GM10847 (cell line): ENCODE measurements around the gene SMPD3.

ENCODE experiments used
- POLR2A ChIP-seq: IDR thresholded peaks from 2 replicates; pipeline ENCODE4 v1.6.1; 2011; ENCODE audit not compliant: insufficient read length; ENCODE audit errors: extremely low read depth

SMPD3 gene

GRCh38 chr16:68403177-68403576 is 45.1 kb downstream of the SMPD3 start:
- TF ChIP-seq POLR2A, result no peak

- no peak for TF ChIP-seq POLR2A
These were observed 45.6 kb downstream of the SMPD3 start for GRCh38 chr16:68402748-68403040.

DNA sequence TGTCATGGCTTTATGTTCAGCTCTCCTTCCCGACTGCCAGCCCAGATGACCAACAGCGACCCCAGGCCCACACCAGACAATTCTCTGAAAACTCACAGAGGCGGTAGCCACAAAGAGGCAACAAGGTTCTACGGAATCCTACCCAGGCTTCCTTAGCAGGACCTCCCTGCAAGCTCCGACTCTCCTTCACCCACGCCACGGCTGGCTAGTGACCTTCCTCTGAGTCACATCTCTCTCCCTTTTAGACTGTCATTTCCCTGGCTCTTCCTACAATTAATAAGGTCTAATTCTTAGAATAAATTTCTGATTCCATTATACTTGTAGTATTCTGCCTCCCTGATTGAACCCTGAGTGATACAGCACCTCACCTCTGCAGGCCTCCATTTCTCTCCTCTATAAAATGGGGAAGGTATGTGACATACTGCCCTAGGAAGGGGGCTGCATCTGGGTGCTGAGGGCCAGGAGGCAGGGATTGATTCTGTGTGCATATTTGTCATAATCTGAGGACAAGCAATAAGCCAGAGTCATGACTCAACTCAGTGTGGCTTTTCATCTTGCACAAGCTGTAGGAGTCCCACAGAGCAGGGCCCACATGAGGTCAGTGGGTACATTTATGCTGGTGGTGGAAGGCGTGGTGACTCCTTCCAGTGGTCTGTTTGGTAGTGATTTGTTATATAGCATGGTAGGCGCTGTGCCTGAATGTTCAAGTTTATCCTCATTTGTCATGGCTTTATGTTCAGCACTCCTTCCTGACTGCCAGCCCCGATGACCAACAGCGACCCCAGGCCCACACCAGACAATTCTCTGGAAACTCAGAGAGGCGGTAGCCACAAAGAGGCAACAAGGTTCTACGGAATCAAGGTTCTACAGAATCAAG is 46.2 kb downstream of the SMPD3 start:
- TF ChIP-seq POLR2A, result no peak

DNA sequence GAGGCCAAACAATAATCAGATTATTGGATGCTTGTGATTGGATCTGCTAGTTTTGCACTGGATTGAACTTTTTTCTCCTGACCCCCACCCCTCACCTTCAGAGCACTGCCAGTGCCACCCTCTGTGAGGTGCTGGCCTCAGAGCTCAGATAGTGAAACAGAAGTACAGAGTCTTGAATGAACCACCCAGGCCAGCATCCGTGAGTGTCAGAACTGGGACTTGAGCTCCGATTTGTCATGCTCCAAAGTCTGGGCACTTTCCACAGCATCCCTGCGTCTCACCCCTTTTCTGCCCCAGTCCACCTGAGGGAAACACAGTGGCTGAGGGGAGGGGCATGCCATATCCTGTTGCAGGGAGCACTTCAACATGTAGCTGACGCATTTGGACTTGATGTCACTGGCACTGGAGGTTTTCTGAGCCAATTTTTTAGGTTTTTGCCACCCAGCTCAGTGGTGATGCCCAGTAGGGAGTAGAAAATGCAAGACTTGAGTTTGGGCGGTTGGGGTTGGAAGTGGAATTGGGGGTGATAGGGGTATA is 47.3 kb downstream of the SMPD3 start:
- no peak for TF ChIP-seq POLR2A

- no peak for TF ChIP-seq POLR2A
These were observed 48.0 kb downstream of the SMPD3 start for GRCh38 chr16:68400083-68400923.

DNA sequence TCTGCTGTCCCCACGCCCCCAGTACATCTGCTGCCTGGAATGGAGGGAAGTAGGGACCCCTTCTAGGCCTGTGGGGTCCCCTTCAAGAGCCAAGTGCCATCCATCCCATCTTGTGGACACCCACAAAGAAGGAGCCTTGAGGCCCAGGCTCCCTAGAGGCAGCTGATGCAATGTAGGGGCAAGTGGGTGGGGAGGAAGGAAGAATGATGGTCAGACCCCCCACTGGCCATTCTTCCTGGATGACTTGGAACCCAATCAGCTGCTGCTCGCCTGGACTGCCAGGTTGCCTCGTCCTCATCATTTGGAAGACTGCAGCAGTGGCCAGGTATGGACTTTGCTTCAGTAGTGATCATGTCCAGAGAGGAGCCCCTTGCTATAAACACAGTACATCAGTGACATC is 48.9 kb downstream of the SMPD3 start:
- TF ChIP-seq POLR2A, result no peak

GRCh38 chr16:68397710-68398201 is 50.6 kb downstream of the SMPD3 start:
- no peak for TF ChIP-seq POLR2A

- TF ChIP-seq POLR2A, result no peak
These were observed 51.8 kb downstream of the SMPD3 start for GRCh38 chr16:68396481-68396880.

- TF ChIP-seq POLR2A, result no peak
These were observed 52.5 kb downstream of the SMPD3 start for GRCh38 chr16:68395815-68396214.

GRCh38 chr16:68395167-68395786 is 53.0 kb downstream of the SMPD3 start:
- TF ChIP-seq POLR2A, result no peak

DNA sequence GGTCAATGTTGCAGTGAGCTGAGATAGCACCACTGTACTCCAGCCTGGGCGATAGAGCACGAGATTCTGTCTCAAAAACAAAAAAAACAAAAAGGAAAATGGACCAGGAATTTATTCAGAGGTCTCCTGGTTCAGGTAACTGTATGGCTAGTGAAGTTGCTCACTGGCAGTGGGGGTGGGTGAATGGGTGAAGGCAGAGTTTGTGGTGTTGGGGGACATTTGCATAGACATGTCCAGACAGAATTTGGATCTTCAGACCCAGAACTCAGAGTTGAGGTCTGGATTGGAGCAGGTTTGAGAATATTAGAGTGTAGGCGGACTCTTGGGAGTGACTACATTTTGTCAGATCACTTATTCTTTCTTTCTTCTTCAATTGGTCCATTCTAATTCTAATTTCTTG is 55.0 kb downstream of the SMPD3 start:
- TF ChIP-seq POLR2A, result no peak

GRCh38 chr16:68389750-68390371 is 58.4 kb downstream of the SMPD3 start:
- TF ChIP-seq POLR2A, result no peak

- no peak for TF ChIP-seq POLR2A
These were observed 59.3 kb downstream of the SMPD3 start for GRCh38 chr16:68389006-68389405.

- TF ChIP-seq POLR2A, result no peak
These were observed 60.2 kb downstream of the SMPD3 start for GRCh38 chr16:68388124-68388523.

GRCh38 chr16:68387301-68387700 is 61.0 kb downstream of the SMPD3 start:
- no peak for TF ChIP-seq POLR2A
